ENCODE results near the gene CLCN2. TPM values are rescaled to one million over a fixed set of nuclear protein-coding genes. Genes with fewer than 3 reads are reported as not detected.

The CLCN2 gene
- total and polyA plus RNA-seq, 2 of the 8 experiments (the other 6 are each of a cell fraction or from before 2014, with no cell fraction given): 13.7 to 16.1 TPM

DNA sequence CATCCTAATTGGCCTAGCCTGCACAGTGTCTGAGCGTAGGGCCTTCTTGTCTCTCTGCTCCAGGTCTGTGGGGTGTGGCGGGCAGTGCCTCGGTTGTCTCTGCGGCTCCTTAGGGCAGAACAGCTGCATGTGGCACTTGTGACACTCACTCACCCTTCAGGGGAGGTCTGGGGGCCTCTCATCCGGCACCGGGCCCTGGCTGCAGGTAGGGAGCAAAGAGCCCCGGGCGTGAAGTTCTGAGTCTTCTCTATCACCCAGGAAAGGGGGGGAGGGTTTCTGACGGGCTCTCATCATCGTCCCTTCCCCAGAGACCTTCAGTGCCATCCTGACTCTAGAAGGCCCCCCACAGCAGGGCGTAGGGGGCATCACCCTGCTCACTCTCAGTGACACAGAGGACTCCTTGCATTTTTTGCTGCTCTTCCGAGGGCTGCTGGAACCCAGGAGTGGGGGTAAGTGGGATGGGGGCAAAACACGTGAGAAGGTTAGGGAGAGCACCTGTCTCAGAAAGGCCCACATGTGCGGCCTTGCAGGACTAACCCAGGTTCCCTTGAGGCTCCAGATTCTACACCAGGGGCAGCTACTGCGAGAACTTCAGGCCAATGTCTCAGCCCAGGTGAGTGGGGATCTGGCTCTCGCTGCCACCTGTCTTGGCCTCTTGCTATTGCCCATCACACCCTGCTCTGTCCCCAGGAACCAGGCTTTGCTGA lies 21.1 kb upstream of the CLCN2 start:
- Histone ChIP-seq H3K14ac (ENCODE audit: insufficient read length) (no peak overlapping the region), H3K27ac (ENCODE audit: low read depth, low read length) (no peak overlapping the region), H2BK120ac (replicated peaks; ENCODE audit: low read depth, low read length) (no peak overlapping the region), H3K56ac (replicated peaks; ENCODE audit: insufficient read length, low read depth, low read length) (no peak overlapping the region), H2BK5ac (ENCODE audit: low read depth, low read length) (no peak overlapping the region), H2BK15ac (ENCODE audit: low read length) (0 out of 2 replicates have a peak overlapping the region, but pooled peaks have one; percentile 46), H4K8ac (ENCODE audit: extremely low read depth, insufficient read depth, low read length) (no peak overlapping the region), H3K23ac (ENCODE audit: insufficient read length) (no peak overlapping the region), H2AFZ (ENCODE audit: low read length) (no peak overlapping the region), H3K9me3 (ENCODE audit: insufficient read depth in 2 of 2, low read depth in 1 of 2, low read length in 1 of 2) (no peaks in the 10 kb centered on the region), H3K79me1 (ENCODE audit: low read depth, low read length) (no peaks in the 10 kb centered on the region), H3K9ac (replicated peaks in 1 of 4; ENCODE audit: extremely low read depth in 1 of 4, low read depth in 3 of 4, low read length in 3 of 4) (no peak overlapping the region), H3K36me3 (ENCODE audit: control insufficient read depth in 2 of 4, insufficient read depth in 4 of 4, low read length in 3 of 4) (no peaks in the 10 kb centered on the region), H2BK12ac (ENCODE audit: low read depth, low read length) (no peak overlapping the region), H4K5ac (ENCODE audit: insufficient read length, low read depth, low read length) (no peak overlapping the region), H4K20me1 (replicated peaks in 1 of 2; ENCODE audit: control insufficient read depth in 1 of 2, insufficient read depth in 2 of 2, low read length in 2 of 2) (peaks cover 2 to 9% of the 10 kb centered on the region in 2 experiments), H3K4ac (replicated peaks; ENCODE audit: insufficient read length, low read depth, low read length) (no peak overlapping the region), H3K4me1 (replicated peaks in 1 of 4; ENCODE audit: control insufficient read depth in 3 of 4, insufficient read depth in 4 of 4, low read length in 3 of 4) (peaks cover 0 to 31% (median 22%) of the 10 kb centered on the region in 4 experiments; a peak in 6 of 7 replicates), H2AK5ac (ENCODE audit: low read depth, low read length) (0 out of 2 replicates have a peak overlapping the region, but pooled peaks have one; percentile 48), H3K18ac (ENCODE audit: extremely low read depth, low read length) (peak overlapping the region; percentile 19; the same call in 1 of the 2 replicates), H2BK20ac (ENCODE audit: low read length) (no peak overlapping the region), H3K4me3 (ENCODE audit: extremely low read depth in 1 of 4, insufficient read depth in 2 of 4, low read depth in 3 of 4, low read length in 4 of 4) (no peak overlapping the region), H3K4me2 (ENCODE audit: insufficient read depth in 1 of 2, low read depth in 2 of 2, low read length in 2 of 2) (no peak overlapping the region; a peak in 1 of 4 replicates), H3K27me3 (replicated peaks in 1 of 4; ENCODE audit: control insufficient read depth in 3 of 4, extremely low read depth in 1 of 4, insufficient read depth in 3 of 4, low read length in 3 of 4) (peaks cover 31 to 55% (median 49%) of the 10 kb centered on the region in 4 experiments), H3K23me2 (ENCODE audit: low read depth, low read length) (peaks cover 15% of the 10 kb centered on the region; the same call in 1 of the 2 replicates), H4K91ac (replicated peaks; ENCODE audit: insufficient read length, low read length) (no peak overlapping the region), H3K79me2 (ENCODE audit: control insufficient read depth in 1 of 2, insufficient read depth in 2 of 2, low read length in 2 of 2) (no peaks in the 10 kb centered on the region)
- ChIA-PET CTCF (ENCODE audit: partially characterized antibody) (interaction anchor here (1.0 to 8.3 kb wide), 7 partner anchors 9 to 175 kb away, joined by 3 to 78 read pairs (median 5); no protein-coding TSS in a partner anchor), POLR2A (ENCODE audit: partially characterized antibody) (interaction anchor here (1.7 kb wide), 1 partner anchor 45 kb away, joined by 4 read pairs; the partner anchor contains the start of gene FAM131A)
- DNase-seq (ENCODE audit: low read depth in 1 of 2, low spot score in 2 of 2) (no peak), FAIRE-seq (no peak)
- TF ChIP-seq CBX8 (IDR thresholded peaks at IDR 0.05; ENCODE audit: borderline replicate concordance, low read depth, low read length) (no peak), CREB1 (IDR thresholded peaks at IDR 0.05) (no peak), TCF12 (IDR thresholded peaks at IDR 0.05; ENCODE audit: low read depth, low read length) (no peak), JUN (IDR thresholded peaks at IDR 0.05; ENCODE audit: low read depth, low read length) (no peak), EP300 (IDR thresholded peaks at IDR 0.05; ENCODE audit: borderline replicate concordance in 1 of 2, low read depth in 2 of 2, low read length in 2 of 2) (no peak), POLR2AphosphoS5 (IDR thresholded peaks at IDR 0.05; ENCODE audit: low read depth, low read length) (no peak), SP4 (IDR thresholded peaks at IDR 0.05; ENCODE audit: low read length) (no peak), HDAC6 (IDR thresholded peaks at IDR 0.05; ENCODE audit: low read depth, low read length) (no peak), HDAC2 (IDR thresholded peaks at IDR 0.05; ENCODE audit: borderline replicate concordance in 1 of 2, low read depth in 2 of 2, low read length in 2 of 2) (no peak), SIN3A (conservative IDR thresholded peaks at IDR 0.05 in 1 of 2, IDR thresholded peaks at IDR 0.05 in 1 of 2; ENCODE audit: low read depth in 1 of 2, low read length in 2 of 2) (no peak), POU5F1 (IDR thresholded peaks at IDR 0.05; ENCODE audit: low read depth, low read length) (no peak)
- WGBS, 2 experiments (ENCODE audit: extremely low coverage in 1 of 2, insufficient coverage in 1 of 2, insufficient read length in 1 of 2, insufficient replicate concordance in 2 of 2, low coverage in 1 of 2, low lambda C conversion rate in 2 of 2, missing lambda C conversion rate in 1 of 2): 90% methylated on average over 16 of the region's 16 CpGs; no CpG with 5 or more reads in 1 of the 2 experiments
